GM13976 (cell line): ENCODE measurements around the gene DUOXA2.

Experiments used
- DNase-seq: peaks from one replicate; pipeline ENCODE4 v3.0.0; 2012; ENCODE audit warnings: low spot score
- CTCF ChIP-seq: IDR thresholded peaks from 2 replicates; pipeline ENCODE4 v1.5.1; 2012; ENCODE audit warnings: borderline replicate concordance, mild to moderate bottlenecking; ENCODE audit not compliant: insufficient read depth; ENCODE audit errors: extremely low read depth, missing control alignments, control extremely low read depth
- in situ Hi-C: fragments of 300-500 bp; cut with MboI; formaldehyde crosslinking; loops from one replicate; pipeline ENCODE4 v1.12.0; 2022; ENCODE audit warnings: low sequenced_read_pairs, mixed read lengths, inconsistent platforms; ENCODE audit not compliant: unreplicated experiment

The DUOXA2 gene

DNA sequence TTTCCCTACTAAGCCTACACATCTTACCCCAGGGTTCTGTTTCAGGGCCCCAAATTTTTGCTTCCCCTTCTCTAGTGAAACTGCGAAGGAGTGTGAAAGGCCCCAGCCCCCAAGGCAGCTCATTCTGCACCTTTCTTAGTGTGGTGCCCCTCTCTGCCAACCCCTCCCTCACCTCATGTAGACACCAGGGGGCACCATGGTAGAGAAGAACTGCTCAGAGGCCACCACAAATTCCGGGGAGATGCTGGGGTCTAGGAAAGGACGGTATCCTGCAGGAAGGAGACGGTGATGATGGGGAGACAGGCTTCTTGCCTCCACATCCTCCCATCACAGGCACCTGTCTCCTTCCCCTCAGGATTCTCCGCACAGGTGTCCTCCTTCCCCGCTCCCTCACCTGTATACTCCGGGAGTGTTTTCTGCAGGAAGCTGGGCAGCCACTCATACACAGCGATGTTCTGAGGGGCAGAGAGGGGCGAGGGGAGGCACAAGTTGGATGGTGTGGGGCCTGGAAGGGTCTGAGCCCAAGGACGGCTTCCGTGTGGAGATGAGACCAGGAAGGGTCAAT is 3.8 kb upstream of the DUOXA2 start:
- no peak for TF ChIP-seq CTCF
- in situ Hi-C loops = loop anchor here (25.0 kb wide), 1 partner anchor 148 kb away; the partner anchor contains the start of gene TERB2
- DNase-seq = no peak

DNA sequence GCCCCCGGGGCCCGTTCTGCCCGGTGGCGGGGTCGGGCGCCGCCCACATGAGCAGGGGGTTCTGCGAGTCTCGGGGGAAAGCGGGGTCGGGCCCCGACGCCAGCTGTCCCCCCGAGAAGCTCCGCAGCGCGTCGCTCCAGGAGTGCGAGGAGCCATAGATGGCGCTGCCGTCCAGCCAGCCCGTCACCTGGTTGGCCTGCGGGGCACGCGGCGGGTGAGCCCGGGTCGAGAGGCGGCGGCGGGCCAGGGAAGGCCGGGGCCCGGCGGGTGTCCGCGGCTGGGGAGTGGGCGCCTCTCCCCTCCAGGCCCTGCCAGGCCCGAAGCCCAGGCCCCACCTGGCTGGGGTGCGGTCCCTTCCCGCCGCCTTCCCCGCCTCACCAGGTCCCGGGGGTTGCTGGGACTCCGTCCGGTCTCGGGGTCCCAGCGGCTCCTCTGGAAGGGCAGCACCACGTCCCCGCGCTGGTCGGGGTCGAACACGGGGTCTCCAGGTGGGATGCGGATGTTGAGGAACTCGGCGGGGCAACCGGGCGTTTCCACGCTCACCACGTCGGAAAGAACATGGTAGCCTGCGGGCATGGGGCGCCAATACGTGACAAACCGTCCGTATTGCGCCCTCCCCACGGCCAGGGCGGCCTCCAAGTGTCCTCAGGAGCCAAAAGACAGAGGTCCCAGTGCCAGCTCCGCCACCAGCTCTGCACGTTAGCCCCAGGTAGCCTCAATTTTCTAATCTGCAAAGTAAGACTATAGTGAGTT is 2.6 kb upstream of the DUOXA2 start:
- TF ChIP-seq CTCF = no peak
- in situ Hi-C loops = loop anchor here (25.0 kb wide), 1 partner anchor 149 kb away; the partner anchor contains the start of gene TERB2
- DNase-seq = no peak

DNA sequence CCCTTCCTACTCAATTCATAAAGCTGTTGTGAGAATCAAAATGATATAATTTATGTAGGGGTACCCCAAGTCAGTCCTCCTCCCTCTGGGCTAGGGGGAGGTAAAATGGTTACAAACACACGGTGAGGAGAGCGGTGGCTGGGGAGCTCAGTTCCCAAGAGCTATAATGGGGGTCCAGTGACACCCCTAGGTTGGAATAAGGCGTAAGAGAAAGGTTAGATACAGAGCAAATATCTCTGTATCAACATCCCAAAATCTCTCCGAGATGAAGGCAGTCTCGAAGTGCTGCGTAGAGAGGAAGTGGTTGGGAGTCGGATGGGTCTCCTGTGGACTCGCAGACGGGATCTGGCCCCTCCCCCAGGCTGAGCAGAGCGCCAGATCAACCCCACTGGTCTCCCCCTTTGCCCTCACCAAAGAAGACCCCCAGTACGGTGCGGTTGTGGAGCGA is 2.0 kb upstream of the DUOXA2 start:
- no peak for DNase-seq
- TF ChIP-seq CTCF = no peak
- in situ Hi-C loops = loop anchor here (25.0 kb wide), 1 partner anchor 150 kb away; the partner anchor contains the start of gene TERB2

GRCh38 chr15:45112591-45113379 is 1.3 kb upstream of the DUOXA2 start:
- no peak for TF ChIP-seq CTCF
- in situ Hi-C loops = loop anchor here (25.0 kb wide), 1 partner anchor 150 kb away; the partner anchor contains the start of gene TERB2
- DNase-seq = no peak

- in situ Hi-C loops = loop anchor here (25.0 kb wide), 1 partner anchor 151 kb away; the partner anchor contains the start of gene TERB2
- TF ChIP-seq CTCF = no peak
- DNase-seq = no peak
Measured at GRCh38 chr15:45113380-45113990, 641 bp upstream of the DUOXA2 start.

GRCh38 chr15:45114751-45115085 is 592 bp downstream of the DUOXA2 start:
- TF ChIP-seq CTCF = no peak
- in situ Hi-C loops = loop anchor here (25.0 kb wide), 1 partner anchor 152 kb away; the partner anchor contains the start of gene TERB2
- DNase-seq = no peak
